T follicular helper cell (primary cell): ENCODE results near the gene MRPS10.
"Not testable (repeated sequence)": the region's sequence is repeated elsewhere in the genome, so short reads cannot be mapped to it uniquely, and the experiment has no call there.

Experiments used
- DNase-seq: peaks from one replicate; pipeline ENCODE4 v3.0.0-alpha.2; 2020; ENCODE audit warnings: low read depth

Gene MRPS10

DNA sequence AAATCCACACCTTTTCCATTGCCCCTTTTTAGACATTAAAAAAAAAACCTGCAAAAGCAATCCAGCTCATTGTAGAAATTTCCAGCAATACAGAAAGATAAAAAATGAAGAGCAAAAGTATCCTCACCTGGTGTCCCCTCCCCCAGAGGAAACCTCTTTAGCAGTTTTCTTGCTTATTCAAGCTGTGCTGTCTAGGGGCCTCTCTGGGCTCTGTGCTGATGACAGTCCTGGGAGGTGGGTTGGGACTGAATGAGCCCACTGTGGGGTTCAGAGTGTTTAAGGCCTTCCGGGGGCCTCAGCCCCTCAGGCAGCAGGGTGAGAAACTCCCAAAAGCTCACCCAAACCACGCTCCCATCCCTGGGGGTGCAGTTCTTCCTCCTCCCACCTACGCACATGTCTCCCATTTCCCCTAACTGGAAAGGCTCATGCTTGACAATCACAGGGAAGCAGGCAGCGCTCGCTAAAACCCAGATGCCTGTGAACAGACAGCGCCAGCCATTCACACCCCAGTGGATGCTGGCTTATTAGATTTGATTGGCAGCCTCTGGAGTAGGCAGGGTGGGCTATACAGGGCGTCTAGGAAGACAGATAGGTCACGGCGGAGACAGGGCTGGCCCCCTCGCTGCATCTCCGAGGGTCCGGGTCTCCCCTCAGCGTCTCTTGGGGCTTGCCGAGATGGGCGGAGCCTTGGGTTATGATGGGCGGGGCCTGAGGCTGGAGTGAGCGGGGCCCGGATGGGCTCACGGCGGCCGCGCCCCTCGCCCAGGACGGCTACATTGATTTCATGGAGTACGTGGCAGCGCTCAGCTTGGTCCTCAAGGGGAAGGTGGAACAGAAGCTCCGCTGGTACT is 39.9 kb downstream of the MRPS10 start:
- DNase-seq, result no peak

DNA sequence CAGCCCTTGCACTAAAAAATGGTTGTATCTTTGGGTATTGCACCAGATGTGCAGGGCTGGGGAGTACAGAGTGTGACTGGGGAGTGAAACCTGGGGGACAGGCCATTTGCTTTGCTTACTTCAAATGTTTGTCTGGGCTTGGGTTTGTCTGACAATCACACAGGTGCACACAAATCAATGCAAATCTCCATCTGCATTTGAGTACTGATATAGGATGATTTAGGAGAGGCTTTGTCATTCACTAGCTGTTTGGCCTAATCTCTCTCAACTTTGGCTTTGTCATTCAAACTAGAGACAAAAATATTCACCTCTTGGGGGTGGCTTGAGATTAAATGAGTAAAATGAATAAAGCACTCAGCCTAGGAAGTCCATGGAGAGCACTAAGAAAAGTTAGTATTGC is 40.7 kb downstream of the MRPS10 start:
- no peak for DNase-seq

DNA sequence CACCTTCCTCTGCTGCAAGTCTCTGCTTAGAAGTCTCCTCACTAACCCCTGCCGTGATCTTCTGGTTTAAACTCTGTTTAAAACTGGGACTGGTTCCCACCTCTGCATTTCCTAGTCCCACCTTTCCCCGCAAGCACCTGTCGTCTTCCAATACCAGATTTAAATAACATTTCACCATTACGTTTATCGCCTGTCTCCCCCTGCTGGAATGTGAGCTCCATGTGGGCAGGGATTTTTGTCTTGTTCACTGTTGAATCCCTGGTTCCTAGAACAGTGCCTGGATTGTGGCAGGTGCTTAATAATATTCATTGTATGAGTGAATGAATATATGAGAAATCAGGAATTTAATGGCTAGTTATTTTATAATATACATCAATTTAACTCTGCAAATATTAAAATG is 41.8 kb downstream of the MRPS10 start:
- DNase-seq, result no peak

DNA sequence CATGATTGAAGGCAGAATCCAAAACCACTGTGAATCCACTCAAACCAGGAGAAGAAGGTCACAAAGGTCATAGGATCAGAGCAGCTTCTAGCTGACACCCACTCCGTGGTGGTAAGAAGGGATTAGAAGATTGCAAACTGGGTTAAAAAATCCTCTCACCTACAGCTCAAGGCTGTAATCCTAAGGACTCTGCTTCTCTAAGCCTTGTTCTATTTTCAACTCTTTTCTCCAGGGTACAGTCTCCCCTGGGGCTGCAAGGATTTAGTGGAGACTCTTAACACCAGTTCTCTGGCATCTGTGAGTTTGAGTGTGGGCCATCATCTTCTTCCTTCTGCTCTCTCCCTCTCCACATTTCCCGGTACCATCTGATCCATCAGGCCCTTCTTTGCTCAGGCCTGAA is 44.6 kb downstream of the MRPS10 start, which contains the start of gene GUCA1A:
GUCA1A (plus strand) TSS at position 264 of the 400 bp plus-strand sequence. CDS start 250 bp downstream, outside the sequence.
- DNase-seq, result no peak

DNA sequence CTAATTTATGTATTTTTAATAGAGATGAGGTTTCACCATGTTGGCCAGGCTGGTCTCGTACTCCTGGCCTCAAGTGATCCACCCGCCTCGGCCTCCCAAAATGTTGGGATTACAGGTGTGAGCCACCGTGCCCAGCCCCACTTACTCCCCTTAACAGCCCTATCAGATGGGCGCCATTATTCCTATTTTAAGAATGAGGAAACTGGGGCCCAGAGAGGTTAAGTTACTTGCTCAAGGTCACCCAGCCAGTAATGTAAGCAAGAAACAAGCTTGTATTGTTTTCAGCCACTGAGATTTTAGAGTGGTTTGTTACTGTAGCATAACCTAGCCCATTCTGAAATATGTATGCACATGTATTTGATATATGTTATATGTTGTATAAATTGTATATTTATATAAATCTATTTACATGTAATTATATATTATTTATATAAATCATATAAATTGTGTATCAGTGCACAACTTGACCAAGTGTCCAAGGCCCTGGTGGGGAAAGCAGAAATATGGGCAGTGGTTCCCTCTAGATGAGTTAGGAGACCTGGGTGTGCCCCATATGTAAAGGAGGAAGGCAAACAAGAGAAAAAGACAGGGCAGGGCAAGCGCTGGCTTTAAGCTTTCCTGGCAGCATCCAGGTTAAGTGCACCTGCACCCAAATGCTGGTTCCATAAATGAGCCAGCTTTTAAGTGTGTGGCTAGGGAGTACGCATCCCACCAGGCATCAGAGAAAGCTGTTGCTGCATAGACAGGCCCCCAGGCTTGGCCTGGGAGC is 45.7 kb downstream of the MRPS10 start:
- DNase-seq, result no peak

DNA sequence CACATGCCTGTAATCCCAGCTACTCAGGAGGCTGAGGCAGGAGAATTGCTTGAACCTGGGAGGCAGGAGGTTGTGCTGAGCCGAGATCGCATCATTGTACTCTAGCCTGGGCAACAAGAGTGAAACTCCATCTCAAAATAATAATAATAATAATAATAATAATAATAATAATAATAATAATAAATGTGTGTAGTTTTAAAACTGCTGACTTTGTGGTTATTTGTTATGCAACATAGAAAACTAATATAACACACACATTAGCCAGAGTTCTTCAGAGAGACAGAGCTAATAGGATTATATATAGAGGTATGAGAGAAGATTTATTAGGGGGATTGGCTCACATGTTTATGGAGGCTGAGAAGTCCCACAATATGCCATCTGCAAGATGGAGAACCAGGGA is 47.9 kb downstream of the MRPS10 start:
- not testable (repeated sequence) for DNase-seq

DNA sequence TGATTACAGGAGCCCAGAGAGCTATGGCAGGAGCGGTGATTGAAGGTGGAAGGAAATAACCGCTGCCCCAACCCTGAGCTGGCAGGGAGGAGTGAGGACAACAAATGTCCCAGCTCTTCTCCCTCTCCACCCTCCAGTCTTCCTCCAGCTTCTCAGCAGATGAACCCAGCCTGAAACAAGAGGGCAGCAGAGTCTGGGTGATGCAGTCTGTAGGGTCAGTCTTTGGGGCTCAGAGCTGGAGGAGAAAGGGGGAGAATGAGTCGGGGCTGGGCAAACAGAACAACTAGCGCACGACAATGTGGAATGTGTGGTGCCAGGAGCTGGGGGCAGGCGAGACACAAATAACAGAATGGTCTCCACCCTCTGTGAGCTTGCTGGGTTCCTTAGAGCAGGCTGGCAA is 49.0 kb downstream of the MRPS10 start:
- DNase-seq, result no peak

DNA sequence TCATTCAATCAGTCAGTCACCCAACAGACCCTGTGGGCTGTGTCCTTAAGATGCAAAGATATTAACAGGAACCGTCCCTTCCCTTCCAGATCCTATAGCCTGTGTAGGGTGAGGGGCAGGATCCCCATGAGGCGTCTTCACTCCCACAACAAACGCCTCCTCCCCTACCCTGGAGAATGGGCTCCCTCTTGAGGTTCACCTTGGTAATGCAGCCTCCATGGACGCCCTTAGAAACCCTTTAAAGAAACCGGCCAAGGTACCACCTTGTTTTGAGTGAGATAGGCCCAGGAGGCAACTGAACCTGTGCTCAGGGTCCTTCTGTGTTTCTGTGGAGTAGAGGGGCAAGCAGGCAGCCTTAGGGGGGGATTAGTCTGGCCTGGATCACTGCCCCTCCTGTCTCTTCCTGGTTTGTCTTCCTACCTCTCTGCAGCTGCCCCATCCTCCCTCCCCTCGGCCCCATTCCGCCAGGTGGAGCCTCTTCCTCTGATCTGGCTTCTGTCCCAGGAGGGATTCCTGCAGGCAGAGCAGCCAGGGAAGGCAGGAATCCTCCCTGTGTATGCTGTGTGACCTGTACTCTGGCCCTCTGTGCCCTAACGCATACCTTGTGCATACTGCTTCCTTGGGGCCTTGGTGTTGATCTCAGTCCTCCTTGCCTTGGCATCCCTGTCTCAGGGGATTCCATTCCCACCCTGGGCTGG is 51.1 kb downstream of the MRPS10 start:
- peak; percentile 64 for DNase-seq

DNA sequence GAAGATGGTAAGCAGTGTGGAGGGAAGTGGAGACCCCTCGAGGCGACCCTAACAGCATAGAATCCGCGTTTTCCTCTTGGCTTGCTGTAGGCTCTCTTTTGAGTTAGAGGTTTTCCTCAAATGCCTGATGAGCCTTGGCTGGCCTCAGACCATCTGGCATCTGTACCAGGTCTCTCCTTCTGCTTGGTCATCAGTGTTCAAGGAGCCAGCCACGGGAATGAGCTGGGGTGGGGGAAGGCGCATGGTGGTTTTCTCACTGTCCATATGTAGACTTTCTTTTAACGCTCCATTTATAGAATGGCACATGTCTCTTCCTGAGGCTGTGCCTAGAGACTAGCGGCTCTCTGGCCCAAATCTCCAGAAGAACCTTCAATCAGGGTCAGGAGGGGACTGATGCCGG is 52.6 kb downstream of the MRPS10 start:
- no peak for DNase-seq

DNA sequence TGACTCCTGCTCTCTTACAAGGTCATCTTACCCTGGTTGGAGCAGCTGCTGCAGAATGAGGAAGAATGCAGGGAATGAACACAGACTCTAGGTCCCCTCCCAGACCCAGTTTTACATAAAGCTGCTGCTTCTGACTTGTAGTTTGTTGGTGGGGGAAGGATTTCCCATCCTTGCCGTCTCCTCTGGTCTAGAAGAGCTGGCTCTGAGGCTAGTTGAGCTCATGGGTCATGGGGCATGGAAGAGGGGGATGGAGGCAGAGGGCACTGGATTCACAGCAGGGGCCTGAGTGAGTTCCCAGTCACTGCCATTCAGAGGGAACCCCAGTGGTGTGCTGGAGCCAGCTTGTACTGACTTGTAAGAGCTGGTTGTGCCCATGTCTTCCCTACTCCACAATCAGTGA is 53.7 kb downstream of the MRPS10 start:
- no peak for DNase-seq

DNA sequence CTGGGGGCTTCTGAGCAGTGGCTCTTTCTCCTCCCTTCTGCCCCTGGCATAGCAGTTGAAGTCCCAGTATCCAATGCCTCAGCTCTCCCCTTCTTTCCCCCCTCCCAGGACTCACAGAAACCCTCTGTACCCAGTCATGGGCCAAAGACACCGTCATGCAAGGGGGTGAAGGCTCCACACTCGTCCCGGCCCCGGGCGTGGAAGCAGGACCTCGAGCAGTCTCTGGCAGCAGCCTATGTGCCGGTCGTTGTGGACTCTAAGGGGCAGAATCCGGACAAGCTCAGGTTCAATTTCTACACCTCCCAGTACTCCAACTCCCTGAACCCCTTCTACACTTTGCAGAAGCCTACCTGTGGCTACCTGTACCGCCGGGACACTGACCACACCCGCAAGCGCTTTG is 54.8 kb downstream of the MRPS10 start:
- no peak for DNase-seq

DNA sequence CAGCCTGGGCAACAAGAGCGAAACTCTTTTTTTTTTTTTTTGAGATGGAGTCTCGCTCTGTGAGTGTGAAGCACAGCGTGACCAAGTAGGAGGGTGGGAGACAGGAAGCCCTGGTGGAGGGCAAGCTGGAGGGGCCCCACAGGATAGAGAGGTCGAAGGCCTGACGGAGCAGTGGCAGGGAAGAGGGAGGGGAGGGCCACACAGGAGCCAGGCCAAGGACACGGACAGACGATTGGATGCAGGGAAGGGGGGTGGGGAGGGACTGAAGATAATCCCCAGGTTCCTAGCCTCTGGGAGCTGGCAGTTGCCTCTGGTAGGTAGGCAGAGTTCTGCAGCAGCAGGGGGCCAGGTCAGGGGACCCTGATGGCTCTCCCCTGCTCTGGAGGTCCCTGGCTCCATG is 55.3 kb downstream of the MRPS10 start:
- DNase-seq, result no peak

DNA sequence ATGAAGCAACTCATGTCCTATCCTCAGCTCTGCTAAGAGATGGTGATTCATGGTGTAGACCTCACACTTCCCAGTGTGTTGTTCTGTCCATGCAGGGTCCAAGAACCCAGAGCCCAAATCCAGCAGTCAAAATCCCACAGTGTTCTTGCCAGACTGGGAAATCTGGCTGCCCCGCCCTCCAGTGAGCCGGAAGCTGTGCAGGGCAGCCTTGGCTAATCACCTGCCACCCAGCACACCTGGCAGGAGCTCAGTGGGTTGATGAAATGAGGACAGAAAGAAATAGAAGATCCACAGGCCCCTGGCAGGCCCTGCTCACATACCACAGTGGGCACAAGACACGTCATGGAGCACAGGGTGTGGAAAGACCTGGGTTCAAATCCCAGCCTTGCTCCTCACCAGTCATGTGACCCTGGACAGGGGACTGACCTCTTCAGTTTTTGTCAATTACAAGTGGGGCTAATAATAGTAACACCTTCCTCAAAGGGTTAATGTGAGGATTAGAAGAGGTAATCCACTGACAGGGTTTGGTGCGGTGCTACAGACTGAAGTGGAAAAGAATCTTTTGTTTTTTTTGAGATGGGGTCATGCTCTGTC is 58.1 kb downstream of the MRPS10 start:
- DNase-seq, result no peak

DNA sequence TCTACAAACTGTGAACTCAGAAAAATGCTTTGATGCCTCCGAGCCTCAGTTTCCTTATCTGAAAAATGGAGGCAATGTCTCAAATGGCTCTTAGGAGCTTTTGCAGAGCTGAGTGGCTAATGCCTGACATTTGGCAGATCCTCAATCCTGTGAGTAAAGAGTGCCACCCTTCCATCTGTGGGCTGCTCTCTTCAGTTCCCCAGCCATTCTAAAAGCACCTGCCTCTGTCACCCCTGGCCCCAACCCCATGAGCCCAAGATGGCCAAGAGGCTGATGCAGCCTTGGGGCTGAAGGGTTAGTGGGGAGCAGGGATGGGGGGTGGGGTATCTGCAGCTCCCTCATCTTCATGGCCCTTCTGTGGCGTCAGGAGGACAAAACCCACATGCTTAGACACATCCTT is 59.0 kb downstream of the MRPS10 start:
- DNase-seq, result no peak

DNA sequence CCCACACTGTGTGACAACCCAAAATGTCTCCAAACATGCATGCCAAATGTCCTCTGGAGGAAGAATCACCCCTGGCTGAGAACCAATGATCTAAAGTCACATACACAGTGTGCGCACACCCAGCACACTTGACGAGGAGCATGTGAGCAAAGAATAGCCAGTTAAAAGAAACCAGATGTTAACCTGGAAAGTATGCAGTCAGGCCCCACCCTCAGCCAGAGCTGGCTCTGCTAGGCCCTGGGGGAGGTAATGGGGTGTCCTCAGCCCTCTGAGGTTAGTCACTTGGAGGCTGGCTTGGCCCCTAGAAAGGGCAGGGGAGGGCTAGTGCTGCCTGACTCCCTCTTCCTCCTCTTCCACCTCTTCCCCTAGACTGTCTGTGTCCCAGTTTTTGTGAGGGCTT is 59.6 kb downstream of the MRPS10 start:
- DNase-seq, result no peak
